ENCODE measurements around the gene P2RX7.

P2RX7 gene

DNA sequence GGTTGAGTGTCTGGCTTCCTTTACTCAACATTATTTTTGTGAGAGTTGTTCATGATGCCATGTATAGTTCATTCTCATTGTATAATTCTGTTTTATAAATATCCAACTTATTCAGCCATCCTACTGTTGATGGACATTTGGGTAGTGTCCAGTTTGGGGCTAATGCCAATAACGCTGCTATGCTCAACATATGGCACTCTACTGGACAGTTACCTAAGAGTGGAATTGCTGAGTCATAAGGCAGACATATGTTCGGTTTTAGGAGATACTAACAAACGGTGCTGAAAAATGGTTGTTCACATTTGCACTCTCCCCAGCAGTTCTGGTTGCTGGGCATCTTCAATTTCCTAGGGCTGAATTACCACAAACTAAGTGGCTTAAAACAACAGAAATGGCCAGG lies 48.5 kb downstream of the P2RX7 start:
- no peak for DNase-seq (ENCODE audit: low read depth)
- TF ChIP-seq, protein P1, sequence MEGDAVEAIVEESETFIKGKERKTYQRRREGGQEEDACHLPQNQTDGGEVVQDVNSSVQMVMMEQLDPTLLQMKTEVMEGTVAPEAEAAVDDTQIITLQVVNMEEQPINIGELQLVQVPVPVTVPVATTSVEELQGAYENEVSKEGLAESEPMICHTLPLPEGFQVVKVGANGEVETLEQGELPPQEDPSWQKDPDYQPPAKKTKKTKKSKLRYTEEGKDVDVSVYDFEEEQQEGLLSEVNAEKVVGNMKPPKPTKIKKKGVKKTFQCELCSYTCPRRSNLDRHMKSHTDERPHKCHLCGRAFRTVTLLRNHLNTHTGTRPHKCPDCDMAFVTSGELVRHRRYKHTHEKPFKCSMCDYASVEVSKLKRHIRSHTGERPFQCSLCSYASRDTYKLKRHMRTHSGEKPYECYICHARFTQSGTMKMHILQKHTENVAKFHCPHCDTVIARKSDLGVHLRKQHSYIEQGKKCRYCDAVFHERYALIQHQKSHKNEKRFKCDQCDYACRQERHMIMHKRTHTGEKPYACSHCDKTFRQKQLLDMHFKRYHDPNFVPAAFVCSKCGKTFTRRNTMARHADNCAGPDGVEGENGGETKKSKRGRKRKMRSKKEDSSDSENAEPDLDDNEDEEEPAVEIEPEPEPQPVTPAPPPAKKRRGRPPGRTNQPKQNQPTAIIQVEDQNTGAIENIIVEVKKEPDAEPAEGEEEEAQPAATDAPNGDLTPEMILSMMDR (IDR thresholded peaks at IDR 0.05; ENCODE audit: low read depth, low read length, missing control alignments): no peak
- no peak overlapping the region for H3K4me3 ChIP-seq (ENCODE audit: low read depth, low read length)
- in situ Hi-C loops (cut with HindIII; ENCODE audit: low sequenced_read_pairs): no loop called here

DNA sequence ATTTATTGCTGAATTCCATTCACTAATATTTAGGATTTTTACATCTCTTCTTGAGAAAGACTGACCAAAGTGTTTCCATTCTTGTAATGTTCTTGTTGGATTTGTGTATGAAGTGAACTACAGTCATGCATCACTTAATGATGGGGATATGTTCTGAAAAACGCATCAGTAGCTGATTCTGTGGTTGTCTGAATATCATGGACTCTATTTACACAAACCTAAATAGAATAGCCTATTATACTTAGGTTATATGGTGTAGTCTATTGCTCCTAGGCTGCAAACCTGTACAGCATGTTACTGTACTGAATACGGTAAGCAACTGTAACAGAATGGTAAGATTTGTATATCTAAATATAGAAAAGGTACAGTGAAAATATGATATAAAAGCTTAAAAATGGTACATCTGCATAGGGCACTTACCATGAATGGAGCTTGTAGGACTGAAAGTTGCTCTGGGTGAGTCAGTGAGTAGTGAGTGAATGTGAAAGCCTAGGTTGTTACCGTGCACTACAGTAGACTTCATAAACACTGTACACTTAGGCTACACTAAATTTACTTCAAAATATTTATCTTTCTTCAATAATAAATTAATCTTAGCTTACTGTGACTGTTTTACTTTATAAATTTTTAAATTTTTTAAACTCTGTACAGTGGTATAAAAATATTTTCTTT lies 49.7 kb downstream of the P2RX7 start:
- in situ Hi-C loops (cut with HindIII; ENCODE audit: low sequenced_read_pairs): no loop called here
- TF ChIP-seq, protein P1 (IDR thresholded peaks at IDR 0.05; ENCODE audit: low read depth, low read length, missing control alignments): no peak
- no peak for DNase-seq (ENCODE audit: low read depth)

DNA sequence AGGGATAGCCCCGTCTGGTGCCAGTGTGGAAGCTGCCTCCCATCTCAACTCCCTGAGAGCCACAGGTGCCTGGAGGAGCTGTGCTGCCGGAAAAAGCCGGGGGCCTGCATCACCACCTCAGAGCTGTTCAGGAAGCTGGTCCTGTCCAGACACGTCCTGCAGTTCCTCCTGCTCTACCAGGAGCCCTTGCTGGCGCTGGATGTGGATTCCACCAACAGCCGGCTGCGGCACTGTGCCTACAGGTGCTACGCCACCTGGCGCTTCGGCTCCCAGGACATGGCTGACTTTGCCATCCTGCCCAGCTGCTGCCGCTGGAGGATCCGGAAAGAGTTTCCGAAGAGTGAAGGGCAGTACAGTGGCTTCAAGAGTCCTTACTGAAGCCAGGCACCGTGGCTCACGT lies 51.7 kb downstream of the P2RX7 start:
- in situ Hi-C loops (cut with HindIII; ENCODE audit: low sequenced_read_pairs): no loop called here
- no peak for DNase-seq (ENCODE audit: low read depth)
- TF ChIP-seq, protein P1 (IDR thresholded peaks at IDR 0.05; ENCODE audit: low read depth, low read length, missing control alignments): no peak
- no peak overlapping the region for H3K4me3 ChIP-seq (ENCODE audit: low read depth, low read length)

More for the DNA sequence above, 49.7 kb downstream of the P2RX7 start:
- no peak overlapping the region for H3K4me3 ChIP-seq (ENCODE audit: low read depth, low read length)

DNA sequence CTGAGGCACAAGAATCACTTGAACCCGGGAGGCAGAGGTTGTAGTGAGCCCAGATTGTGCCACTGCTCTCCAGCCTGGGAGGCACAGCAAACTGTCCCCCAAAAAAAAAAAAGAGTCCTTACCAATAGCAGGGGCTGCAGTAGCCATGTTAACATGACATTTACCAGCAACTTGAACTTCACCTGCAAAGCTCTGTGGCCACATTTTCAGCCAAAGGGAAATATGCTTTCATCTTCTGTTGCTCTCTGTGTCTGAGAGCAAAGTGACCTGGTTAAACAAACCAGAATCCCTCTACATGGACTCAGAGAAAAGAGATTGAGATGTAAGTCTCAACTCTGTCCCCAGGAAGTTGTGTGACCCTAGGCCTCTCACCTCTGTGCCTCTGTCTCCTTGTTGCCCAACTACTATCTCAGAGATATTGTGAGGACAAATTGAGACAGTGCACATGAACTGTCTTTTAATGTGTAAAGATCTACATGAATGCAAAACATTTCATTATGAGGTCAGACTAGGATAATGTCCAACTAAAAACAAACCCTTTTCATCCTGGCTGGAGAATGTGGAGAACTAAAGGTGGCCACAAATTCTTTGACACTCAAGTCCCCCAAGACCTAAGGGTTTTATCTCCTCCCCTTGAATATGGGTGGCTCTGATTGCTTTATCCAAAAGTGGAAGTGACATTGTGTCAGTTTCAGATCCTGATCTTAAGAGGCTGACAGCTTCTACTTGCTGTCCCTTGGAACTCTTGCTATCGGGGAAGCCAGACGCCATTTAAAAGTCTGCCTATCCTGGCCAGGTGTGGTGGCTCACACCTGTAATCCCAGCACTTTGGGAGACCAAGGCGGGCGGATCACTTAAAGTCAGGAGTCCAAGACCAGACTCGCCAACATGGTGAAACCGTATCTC lies 52.6 kb downstream of the P2RX7 start:
- no peak overlapping the region for H3K4me3 ChIP-seq (ENCODE audit: low read depth, low read length)
- in situ Hi-C loops (cut with HindIII; ENCODE audit: low sequenced_read_pairs): no loop called here
- no peak for DNase-seq (ENCODE audit: low read depth)
- TF ChIP-seq, protein P1 (IDR thresholded peaks at IDR 0.05; ENCODE audit: low read depth, low read length, missing control alignments): no peak

DNA sequence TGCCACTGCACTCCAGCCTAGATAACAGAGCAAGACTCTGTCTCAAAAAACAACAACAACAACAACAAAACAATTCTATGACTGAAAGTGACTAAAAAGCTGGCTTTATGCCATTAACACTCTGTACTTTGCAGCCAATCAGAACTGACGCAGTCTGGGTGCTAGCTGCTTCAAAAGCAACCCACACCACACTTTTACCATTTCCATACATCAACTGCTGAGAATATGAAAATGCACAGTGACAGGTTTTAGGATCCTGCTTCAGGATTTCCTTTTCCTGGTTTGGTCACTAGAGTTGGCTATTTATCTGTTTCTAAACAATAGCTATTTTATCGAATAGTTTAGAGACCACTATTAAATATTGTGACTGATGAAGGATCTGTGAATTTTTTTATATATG lies 54.1 kb downstream of the P2RX7 start:
- no peak for DNase-seq (ENCODE audit: low read depth)
- H3K4me3 ChIP-seq (ENCODE audit: low read depth, low read length): no peak overlapping the region
- TF ChIP-seq, protein P1 (IDR thresholded peaks at IDR 0.05; ENCODE audit: low read depth, low read length, missing control alignments): no peak
- in situ Hi-C loops (cut with HindIII; ENCODE audit: low sequenced_read_pairs): no loop called here

DNA sequence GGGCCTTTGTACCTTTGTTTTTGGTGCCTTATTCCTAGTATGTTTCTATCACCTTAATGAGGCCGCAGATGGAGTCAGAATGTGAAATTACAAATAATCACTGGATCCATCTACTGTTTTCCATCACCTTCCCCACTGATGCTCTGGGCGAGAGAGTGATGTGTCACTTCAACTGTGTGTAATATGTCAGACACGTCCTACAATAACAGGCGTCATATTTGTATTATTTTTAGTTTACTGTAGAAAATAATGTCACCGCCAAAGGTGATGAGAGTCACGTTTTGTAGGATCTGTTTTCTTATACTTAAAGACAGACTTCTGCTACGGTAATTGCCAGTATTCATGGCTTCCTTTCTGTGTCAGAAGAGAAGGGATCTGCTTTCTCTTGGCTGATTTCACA lies 54.8 kb downstream of the P2RX7 start:
- no peak for DNase-seq (ENCODE audit: low read depth)
- in situ Hi-C loops (cut with HindIII; ENCODE audit: low sequenced_read_pairs): no loop called here

More for the DNA sequence above, 54.8 kb downstream of the P2RX7 start:
- TF ChIP-seq, protein P1 (IDR thresholded peaks at IDR 0.05; ENCODE audit: low read depth, low read length, missing control alignments): no peak
- no peak overlapping the region for H3K4me3 ChIP-seq (ENCODE audit: low read depth, low read length)

Measured in astrocyte of the cerebellum (primary cell).